ENCODE measurements around the gene DGKB. TPM values are rescaled to one million over a fixed set of nuclear protein-coding genes. Genes with fewer than 3 reads are reported as not detected.

Gene DGKB
- total RNA-seq, 4 donors from 2014 or later = 4.4 to 33.1 (median 9.3) TPM

GRCh38 chr7:14380881-14381280 lies 521.7 kb downstream of the DGKB start:
- no peak for DNase-seq
- Histone ChIP-seq H3K27me3 (no peaks in the 10 kb centered on the region), H3K27ac (no peak overlapping the region), H3K4me3 (no peak overlapping the region), H3K4me1 (no peaks in the 10 kb centered on the region), H3K9me3 (no peaks in the 10 kb centered on the region), H3K36me3 (no peaks in the 10 kb centered on the region)
- intact Hi-C loops (cut with DNase I; ENCODE audit: low total_unique reads) = no loop called here
- TF ChIP-seq POLR2A (IDR thresholded peaks at IDR 0.05) = no peak
- TF ChIP-seq CTCF (IDR thresholded peaks at IDR 0.05) = no peak

- H3K4me3 ChIP-seq = no peak overlapping the region
- no peaks in the 10 kb centered on the region for H3K36me3 ChIP-seq
- no peaks in the 10 kb centered on the region for H3K9me3 ChIP-seq
- H3K4me1 ChIP-seq = no peaks in the 10 kb centered on the region
- TF ChIP-seq CTCF (IDR thresholded peaks at IDR 0.05) = no peak
- DNase-seq = no peak
- no peaks in the 10 kb centered on the region for H3K27me3 ChIP-seq
- intact Hi-C loops (cut with DNase I; ENCODE audit: low total_unique reads) = loop anchor here (5.0 kb wide), 1 partner anchor 1750 kb away; no protein-coding TSS in a partner anchor
- H3K27ac ChIP-seq = no peak overlapping the region
Measured at GRCh38 chr7:14377646-14378266, 524.8 kb downstream of the DGKB start.

- H3K4me3 ChIP-seq = no peak overlapping the region
- no peak overlapping the region for H3K27ac ChIP-seq
- no peaks in the 10 kb centered on the region for H3K36me3 ChIP-seq
- no peaks in the 10 kb centered on the region for H3K4me1 ChIP-seq
- H3K27me3 ChIP-seq = no peaks in the 10 kb centered on the region
- no peaks in the 10 kb centered on the region for H3K9me3 ChIP-seq
- DNase-seq = no peak
- TF ChIP-seq CTCF (IDR thresholded peaks at IDR 0.05) = no peak
- TF ChIP-seq POLR2A (IDR thresholded peaks at IDR 0.05) = no peak
- intact Hi-C loops (cut with DNase I; ENCODE audit: low total_unique reads) = loop anchor here (5.0 kb wide), 1 partner anchor 1749 kb away; no protein-coding TSS in a partner anchor
Measured at GRCh38 chr7:14376711-14377110, 525.8 kb downstream of the DGKB start.

GRCh38 chr7:14375998-14376397 lies 526.6 kb downstream of the DGKB start:
- no peak overlapping the region for H3K4me3 ChIP-seq
- TF ChIP-seq POLR2A (IDR thresholded peaks at IDR 0.05) = no peak
- TF ChIP-seq CTCF (IDR thresholded peaks at IDR 0.05) = no peak
- H3K27me3 ChIP-seq = no peaks in the 10 kb centered on the region
- H3K27ac ChIP-seq = no peak overlapping the region
- no peaks in the 10 kb centered on the region for H3K36me3 ChIP-seq
- no peaks in the 10 kb centered on the region for H3K9me3 ChIP-seq
- DNase-seq = no peak
- intact Hi-C loops (cut with DNase I; ENCODE audit: low total_unique reads) = loop anchor here (5.0 kb wide), 1 partner anchor 1749 kb away; no protein-coding TSS in a partner anchor
- H3K4me1 ChIP-seq = no peaks in the 10 kb centered on the region

- no peaks in the 10 kb centered on the region for H3K36me3 ChIP-seq
- no peak overlapping the region for H3K4me3 ChIP-seq
- no peaks in the 10 kb centered on the region for H3K4me1 ChIP-seq
- H3K9me3 ChIP-seq = no peaks in the 10 kb centered on the region
- intact Hi-C loops (cut with DNase I; ENCODE audit: low total_unique reads) = no loop called here
- no peak overlapping the region for H3K27ac ChIP-seq
- no peaks in the 10 kb centered on the region for H3K27me3 ChIP-seq
- TF ChIP-seq POLR2A (IDR thresholded peaks at IDR 0.05) (no peak), CTCF (IDR thresholded peaks at IDR 0.05) (no peak)
- DNase-seq = no peak
Measured at GRCh38 chr7:14374336-14374735, 528.2 kb downstream of the DGKB start.
